Raji (cell line): Measurements from ENCODE around the gene NACC1.

Experiments
- POLR2A ChIP-seq: IDR thresholded peaks from 2 replicates; pipeline ENCODE4 v1.6.1; 2011; ENCODE audit warnings: low read depth, low read length, control low read depth; ENCODE audit not compliant: insufficient read depth

Gene NACC1

DNA sequence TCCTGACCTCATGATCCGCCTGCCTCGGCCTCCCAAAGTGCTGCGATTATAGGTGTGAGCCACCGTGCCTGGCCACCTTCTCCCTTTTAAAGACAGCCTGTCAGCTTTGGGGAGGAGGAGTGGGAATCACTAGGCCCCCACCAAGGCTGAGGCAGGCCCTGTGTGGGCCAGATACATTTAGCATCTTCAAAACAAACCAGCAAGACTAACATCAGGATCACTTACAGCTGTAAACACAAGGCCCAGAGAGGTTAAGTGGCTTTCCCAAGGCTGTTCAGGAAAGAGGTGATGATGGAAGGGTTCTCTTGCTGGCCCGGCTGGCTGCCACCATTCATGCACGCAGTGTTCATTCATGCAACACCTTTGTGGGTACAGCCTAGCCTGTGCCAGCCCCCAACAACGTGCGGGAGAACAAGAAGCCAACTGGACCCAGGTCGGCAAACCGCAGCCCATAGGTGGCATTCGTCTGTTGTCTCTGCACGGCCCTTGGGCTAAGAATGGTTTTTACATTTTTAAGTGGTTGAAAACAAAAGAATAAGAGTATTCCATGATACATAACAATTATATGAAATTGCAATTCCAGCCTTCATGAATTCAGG, 55.2 kb downstream of the NACC1 start:
- TF ChIP-seq POLR2A: no peak

DNA sequence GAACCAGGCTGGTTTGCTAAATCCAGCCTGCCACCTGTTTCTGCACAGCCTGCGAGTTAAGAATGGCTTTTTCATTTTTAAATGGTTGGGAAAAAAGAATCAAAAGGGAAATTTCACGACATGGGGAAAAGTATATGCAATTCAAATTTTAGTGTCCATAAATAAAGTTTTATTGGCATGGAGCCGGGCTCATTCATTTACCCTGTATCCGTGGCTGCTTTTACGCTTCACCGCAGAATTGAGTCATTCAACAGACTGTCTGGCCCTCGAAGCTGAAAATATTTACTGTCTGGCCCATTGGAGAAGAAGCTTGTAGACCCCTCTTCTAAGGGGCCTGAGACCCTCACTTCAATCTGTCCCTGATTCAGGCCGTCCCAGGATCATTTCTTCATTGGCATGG, 58.3 kb downstream of the NACC1 start:
- TF ChIP-seq POLR2A: no peak

DNA sequence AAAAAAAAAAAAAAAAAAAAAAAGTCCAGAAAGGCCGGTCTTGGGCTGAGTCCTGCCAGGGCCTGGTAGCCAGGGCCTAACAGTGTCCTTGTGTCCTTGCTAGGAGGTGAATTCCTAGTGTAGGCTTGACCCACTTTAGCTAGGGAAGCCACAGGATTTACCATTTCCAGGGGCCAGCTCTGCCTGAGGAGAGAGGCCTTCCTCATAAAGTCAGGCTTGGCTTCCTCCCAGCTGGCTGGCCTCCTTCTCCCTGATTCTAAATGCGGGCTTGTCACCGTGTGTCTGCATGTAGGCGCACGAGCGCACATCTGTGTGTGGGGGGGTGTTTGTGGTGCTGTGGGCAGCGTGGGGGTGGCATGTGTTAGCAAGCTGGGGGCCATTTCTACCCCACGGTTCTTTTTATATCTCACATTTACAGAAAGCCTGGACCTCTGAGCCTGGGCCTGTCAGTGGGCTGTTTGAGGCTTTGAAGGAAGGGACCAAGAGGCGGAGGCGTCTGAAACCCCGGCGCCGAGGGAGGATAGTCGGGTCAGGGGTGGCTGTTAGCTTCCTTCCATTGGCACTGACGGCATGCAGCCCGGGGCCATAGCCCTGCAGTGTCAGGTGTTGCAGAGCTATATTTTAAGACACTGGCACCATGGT, 63.8 kb downstream of the NACC1 start:
- no peak for TF ChIP-seq POLR2A

DNA sequence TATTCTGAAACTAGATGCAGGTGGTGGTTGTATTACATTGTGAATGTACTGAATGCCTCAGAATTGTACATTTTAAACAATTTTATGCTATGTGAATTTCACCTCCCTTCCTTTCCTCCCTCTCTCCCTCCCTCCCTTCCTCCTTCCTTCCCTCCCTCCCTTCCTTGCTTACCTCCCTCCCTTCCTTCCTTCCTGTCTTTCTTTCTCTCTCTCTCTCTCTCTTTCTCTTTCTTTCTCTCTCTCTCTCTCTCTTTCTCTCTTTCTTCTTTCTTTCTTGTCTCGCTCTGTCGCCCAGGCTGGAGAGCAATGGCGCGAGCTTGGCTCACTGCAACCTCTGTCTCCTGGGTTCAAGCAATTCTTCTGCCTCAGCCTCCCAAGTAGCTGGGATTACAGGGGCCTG, 69.4 kb downstream of the NACC1 start:
- no peak for TF ChIP-seq POLR2A

DNA sequence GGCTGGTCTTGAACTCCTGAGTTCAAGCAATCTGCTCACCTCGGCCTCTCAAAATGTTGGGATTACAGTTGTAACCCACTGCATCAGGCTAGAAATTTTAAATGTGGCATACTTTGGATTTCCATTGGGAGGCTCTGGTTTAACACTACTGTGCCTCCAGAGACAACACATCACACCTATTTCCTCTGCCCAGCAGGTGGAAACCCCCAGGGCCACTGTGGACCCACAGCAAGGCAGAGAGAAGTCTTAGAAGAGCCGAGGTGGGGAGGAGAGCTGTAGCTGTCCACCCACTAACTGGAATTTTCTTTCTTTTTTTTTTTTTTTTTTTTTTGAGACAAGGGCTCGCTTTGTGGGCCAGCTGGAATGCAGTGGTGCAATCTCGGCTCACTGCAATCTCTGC, 71.5 kb downstream of the NACC1 start:
- TF ChIP-seq POLR2A: no peak
